Mammary epithelial cell (primary cell): ENCODE measurements around the gene NRDE2.

ENCODE experiments used
- EZH2 ChIP-seq: IDR thresholded peaks from 2 replicates; pipeline ENCODE4 v1.6.1; 2012; ENCODE audit warnings: low read length, inconsistent platforms, borderline replicate concordance
- TF ChIP-seq, protein P1 (sequence below), 2 donors: IDR thresholded peaks in 1 of 2; conservative IDR thresholded peaks in 1 of 2; 2 replicates each; pipeline ENCODE4 v1.5.1; 2011 to 2012; ENCODE audit warnings: inconsistent platforms in 2 of 2, low read length in 2 of 2, mild to moderate bottlenecking in 2 of 2, control low read depth in 1 of 2, low read depth in 1 of 2; ENCODE audit not compliant: insufficient read depth in 1 of 2; ENCODE audit errors: extremely low read depth in 1 of 2

DNA sequence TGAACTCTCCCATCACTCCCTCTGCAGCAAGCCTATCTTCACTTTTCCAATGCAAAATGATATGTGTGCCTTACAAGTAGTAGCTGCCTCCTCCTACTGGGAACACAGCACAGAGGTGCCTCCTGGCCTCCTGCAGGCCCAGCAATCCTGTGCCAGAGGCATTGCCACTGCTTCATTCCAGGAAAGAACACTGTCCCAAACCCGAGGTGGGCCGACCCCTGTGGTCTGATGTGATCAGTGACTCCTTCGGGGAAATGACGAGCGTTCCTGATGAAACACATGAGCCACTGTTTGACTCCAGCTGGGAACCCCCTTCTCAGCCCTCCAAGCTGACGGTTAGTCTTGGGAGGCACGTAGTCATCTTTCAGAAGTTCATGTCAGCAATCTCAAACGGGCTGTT is 55.9 kb downstream of the NRDE2 start:
- TF ChIP-seq, protein P1, sequence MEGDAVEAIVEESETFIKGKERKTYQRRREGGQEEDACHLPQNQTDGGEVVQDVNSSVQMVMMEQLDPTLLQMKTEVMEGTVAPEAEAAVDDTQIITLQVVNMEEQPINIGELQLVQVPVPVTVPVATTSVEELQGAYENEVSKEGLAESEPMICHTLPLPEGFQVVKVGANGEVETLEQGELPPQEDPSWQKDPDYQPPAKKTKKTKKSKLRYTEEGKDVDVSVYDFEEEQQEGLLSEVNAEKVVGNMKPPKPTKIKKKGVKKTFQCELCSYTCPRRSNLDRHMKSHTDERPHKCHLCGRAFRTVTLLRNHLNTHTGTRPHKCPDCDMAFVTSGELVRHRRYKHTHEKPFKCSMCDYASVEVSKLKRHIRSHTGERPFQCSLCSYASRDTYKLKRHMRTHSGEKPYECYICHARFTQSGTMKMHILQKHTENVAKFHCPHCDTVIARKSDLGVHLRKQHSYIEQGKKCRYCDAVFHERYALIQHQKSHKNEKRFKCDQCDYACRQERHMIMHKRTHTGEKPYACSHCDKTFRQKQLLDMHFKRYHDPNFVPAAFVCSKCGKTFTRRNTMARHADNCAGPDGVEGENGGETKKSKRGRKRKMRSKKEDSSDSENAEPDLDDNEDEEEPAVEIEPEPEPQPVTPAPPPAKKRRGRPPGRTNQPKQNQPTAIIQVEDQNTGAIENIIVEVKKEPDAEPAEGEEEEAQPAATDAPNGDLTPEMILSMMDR (conservative IDR thresholded peaks at IDR 0.05 in 1 of 2, IDR thresholded peaks at IDR 0.05 in 1 of 2; ENCODE audit: extremely low read depth in 1 of 2, insufficient read depth in 1 of 2, low read depth in 1 of 2, low read length in 2 of 2), result no peak
- TF ChIP-seq EZH2, result no peak
